Stimulated activated CD8-positive, alpha-beta memory T cell treated with anti-CD3 and anti-CD28 coated beads, Interleukin-15, amount 100 ng/mL, for 24 hours (primary cell): Measurements from ENCODE around the gene TMEM156.
"Not testable (repeated sequence)": the region's sequence is repeated elsewhere in the genome, so short reads cannot be mapped to it uniquely, and the experiment has no call there.

Experiments
- DNase-seq: peaks from one replicate; pipeline ENCODE4 v3.0.0-alpha.2; 2020; ENCODE audit warnings: low read depth

The TMEM156 gene

DNA sequence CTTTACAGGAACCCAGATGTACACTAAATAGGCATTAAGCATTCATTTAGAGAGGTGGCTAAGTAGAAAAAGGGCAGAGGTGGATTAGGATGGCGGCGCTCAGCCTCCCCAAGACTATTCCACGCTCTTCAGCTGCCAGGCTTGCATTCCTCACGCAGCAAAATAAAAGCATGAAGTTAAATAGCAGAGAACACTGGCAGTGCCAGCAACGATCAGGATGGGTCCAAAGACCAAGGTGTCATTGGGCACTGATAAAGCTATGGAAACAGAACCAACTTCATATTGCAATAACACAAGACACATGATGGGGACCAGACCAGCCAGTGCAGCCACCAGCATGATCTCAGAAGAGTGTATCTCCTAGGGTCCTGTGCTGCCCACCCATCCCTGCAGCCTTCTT, 42.0 kb downstream of the TMEM156 start:
- DNase-seq = no peak

DNA sequence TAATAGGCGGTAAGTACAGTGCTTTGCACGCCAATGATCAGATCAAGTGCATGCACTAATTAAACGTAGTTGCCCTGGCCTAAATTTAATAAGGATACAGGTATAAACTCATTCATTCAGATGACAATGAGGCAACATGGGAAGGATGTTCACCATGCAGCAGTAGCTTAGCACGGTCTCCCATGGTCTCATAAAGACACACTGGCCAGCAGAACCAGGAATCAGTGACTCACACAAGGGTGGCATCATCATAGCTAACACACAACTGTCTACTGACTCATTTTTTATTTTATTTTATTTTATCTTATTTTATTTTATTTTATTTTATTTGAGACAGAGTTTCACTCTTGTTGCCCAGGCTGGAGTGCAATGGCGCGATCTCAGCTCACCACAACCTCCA, 42.7 kb downstream of the TMEM156 start:
- DNase-seq = no peak

DNA sequence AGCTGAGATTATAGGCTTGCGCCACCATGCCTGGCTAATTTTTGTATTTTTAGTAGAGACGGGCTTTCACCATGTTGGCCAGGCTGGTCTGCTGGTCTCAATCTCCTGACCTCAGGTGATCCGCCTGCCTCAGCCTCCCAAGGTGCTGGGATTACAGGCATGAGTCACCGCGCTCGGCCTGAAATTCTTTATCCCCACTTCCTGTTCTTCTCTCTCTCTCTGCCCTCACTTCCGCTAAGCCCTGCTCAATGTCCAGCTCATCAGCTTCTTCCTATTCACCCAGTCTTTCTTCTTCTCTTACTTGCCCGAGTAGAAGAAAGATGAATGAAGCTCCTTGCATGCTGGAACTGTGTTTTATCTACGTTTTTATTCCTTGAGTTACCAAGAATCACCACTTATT, 43.9 kb downstream of the TMEM156 start:
- not testable (repeated sequence) for DNase-seq

DNA sequence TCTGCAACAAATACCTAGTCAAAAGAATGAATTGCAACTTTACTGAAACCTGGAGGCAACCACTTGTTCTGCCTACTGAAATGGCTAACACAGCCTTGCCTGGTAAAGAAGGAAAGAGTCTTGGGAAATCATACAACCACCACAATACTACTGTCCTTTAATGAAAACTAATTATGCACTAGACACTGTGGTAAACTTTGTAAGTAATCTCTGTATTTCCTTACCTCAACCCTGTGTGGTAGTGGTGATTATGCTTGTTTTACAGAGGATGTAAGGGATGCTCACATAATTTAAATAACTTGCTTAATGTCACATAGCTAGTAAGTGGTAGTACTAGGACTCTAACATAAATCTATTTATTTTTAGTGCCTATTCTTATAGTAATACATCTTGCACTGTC, 44.7 kb downstream of the TMEM156 start:
- no peak for DNase-seq

DNA sequence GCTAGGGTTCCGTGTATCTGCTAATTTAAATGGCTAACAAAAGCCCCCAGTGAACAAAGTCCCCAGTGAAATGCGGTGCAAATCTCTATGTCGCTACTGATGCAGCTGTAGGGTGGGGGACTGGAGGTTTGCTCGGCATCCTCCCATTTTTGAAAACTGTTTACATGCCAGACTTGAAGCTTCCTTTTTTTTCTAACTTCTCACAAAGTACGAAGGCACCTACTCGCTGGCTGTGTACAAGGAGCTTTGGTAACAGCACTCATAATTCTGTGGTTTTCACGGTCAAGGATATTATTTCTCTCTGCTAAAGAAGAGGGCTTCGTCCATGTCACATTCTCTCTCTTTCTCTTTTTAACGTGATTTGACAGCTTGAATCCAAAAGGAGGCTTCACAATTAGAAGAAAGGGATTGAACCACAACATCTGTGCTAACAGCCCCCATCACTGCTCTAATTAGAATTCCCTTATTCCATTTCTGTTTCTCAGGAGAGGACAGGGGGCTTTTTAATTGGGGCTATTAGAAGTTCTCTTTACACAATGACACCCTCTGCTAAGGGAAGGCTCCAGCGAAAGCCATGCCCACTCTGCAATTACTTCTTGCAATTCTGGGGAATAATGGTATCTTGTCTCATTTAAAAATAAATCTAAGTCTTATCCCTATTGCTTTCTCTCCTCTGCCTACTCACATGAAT, 46.7 kb downstream of the TMEM156 start:
- no peak for DNase-seq

DNA sequence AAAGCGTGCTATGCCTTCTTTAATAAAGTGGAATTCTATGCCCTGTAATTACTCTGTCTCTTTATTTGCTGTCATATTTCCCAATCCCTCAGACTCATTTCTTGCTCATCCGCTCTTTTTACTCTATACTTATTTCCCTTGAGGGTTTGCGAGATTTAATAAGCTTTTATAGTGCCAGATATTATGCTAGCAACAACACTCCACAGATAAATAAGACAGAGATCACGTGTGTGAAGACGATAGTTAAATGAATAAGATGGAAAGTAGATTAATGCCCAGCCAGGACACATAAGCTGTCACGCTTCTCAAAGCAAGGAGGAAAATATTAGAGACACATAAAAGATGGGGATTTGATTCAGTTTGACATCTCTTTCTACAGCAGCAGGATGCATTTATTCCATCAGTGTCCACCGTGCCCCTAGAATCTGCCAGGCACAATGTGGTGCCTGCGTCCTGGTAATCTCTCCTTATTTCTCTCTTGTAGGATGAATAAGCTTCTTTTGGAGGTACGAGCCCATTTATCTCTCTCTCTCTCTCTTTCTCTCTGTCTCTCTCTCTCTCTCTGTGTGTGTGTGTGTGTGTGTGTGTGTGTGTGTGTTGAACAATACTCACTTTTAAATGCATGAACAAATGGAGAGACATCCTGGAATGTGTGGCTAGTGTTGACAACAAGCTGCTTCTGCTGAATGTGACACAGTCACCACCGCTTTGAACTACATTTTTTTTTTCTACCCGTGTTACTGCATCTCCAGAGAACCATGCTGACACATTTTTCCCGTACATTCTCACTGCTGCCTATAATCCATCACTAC, 48.2 kb downstream of the TMEM156 start:
- no peak for DNase-seq

DNA sequence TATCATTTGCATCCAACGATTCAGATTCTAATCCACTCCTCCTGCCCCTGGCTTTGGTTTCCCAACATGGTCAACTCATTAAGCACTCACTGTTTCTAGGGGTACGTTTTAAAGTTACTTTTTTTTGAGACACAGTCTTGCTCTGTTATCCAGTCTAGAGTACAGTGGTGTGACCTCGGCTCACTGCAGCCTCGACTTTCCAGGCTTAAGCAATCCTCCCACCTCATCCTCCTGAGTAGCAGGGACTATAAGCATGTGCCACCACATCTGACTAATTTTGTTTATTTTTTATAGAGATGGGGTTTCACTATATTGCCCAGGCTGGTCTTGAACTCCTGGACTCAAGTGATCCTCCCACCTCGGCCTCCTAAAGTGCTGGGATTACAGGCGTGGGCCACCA, 48.9 kb downstream of the TMEM156 start:
- no peak for DNase-seq

DNA sequence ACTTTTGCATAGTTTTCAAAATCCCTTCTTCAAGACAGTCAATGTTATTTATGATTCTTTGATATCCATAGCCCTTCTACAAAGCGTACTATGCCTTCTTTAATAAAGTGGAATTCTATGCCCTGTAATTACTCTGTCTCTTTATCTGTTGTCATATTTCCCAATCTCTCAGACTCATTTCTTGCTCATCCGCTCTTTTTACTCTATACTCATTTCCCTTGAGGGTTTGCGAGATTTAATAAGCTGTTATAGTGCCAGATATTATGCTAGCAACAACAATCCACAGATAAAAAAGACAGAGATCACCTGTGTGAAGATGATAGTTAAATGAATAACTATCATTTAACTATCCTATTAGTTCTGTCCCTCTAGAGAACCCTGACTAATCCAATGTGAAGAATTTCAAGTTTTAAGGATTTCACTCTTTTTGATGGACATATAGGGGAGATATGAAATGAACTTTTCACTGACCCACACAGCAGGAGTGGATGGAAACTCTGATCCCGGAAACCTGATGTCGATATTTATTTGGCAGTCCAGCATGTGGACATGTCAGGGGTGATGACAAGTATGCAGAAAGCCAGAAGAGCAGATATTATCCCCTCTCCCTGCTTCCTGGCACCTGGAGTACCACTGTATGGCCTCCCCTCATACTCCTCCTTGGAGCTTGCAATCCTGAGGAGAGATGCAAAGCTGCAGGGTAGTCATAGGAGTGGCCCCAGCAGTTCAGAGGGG, 49.7 kb downstream of the TMEM156 start:
- DNase-seq = no peak

DNA sequence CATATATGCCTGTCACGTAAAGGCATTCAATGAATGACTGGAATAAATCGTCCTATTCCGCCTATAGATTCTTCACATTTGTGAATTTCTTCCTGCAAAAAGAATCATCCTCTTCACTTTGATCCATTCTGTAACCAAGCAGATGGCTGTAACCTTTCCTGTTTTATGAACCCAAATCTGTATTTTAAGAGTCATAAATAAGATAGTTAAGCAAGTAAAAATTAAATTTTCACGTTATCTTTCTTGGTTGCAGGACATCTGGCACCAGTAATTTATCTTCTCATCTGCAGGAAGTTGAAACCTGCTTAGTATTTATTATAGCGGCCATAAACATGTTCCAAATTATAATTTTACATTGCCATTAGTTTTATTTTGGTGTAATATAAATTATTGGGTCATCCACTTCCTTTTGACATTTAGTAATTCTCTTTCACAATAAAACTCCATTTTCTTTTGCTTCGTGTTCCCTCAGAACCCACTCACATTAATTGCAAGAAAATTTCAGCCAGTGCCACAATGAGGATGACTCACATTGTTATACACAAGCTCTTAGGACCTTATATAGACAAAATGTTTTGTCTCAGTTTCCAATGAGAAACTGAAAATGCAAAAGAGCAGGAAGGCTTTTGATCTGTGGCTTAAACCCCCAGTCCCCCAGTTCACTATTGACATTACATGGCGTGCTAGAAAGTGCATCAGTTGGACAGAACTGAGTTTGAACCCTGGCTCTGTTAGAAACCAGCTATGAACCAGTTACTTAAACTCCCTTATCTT, 51.1 kb downstream of the TMEM156 start:
- DNase-seq = no peak

DNA sequence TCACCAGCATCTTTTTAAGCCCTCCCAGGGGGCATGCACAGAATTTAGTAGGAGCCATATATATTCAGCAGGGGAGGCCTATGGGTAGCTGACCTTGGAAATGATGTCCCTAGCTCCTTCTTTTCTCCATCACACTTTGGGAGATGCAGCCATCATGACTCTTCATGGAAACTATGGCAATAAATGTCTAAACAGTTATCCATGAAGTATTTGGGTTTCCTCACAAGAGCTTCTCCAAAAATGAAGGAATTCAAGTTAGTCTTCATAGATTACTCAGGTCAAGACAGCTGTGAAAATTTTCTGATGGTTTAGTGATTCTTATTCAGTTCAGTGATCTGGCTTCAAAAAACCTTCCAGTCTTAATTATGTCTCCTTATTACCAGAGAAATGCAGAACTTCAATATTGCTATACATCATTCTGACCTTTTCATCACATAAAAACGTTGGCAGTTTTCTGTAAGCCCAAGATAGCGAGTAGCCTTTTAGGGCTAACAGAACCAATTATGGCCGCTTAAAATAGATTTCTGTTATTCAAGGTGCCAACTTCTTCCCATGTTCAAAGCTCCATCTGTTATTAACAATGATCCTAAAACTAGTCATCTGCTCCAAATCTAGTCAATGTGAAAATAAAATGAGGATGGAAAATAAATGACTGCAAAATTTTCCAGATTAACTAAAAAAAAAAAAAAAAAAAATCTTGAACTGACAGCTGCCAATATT, 52.5 kb downstream of the TMEM156 start:
- DNase-seq = no peak

DNA sequence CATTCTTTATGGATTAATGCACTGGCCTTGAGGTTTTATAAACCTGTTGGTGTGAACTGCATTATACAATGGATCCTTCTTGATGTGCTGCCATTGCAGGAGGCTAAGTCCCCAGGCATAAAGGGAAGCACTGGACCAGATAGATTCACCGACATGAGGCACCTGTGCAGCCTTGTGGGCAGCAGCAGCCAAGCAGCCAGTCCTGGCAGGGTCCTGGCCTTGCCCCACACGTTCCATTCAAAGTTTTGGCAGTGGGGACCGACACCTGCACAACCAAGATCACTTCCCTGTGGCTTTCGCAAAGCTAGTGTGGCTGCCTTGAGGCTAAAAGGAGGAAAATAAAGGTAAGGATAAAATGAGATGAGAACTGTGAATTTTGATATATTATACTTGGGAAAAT, 53.1 kb downstream of the TMEM156 start:
- no peak for DNase-seq

DNA sequence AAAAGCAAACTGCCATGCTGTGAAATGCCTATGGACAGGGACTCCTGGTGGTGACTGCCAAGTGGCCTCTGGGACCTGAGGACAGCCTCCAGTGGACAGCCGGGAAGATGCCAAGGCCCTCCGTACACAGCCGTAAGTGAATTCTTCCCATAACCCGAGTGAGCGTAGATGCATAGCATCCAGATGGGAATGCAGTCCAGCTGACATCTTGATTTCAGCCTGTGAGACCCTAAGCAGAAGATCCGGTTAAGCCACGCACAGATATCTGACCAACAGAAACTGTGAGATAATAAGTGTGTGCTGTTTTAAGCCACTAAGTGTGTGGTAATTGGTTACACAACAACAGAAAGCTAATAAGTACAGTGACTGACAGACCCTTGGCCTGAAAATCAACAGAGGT, 55.9 kb downstream of the TMEM156 start:
- DNase-seq = no peak

DNA sequence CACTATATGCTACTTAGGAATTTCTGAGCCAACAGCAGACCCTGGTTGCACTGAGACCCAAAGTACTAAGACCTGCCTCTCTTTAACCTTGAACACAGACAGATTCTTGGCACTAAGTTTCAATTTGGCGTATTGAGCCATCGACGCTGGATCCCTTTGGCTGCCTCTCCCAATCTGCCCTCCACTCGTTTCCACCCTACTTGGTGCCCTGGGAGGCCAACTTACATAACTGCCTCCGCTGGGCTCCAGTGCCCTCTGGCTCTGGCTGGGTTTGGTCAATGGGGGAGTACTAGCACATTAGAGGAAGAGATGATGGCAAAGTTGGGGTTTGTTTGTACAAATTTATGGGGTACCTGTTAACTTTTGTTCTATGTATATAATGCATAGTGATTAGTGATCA, 63.5 kb downstream of the TMEM156 start:
- no peak for DNase-seq

DNA sequence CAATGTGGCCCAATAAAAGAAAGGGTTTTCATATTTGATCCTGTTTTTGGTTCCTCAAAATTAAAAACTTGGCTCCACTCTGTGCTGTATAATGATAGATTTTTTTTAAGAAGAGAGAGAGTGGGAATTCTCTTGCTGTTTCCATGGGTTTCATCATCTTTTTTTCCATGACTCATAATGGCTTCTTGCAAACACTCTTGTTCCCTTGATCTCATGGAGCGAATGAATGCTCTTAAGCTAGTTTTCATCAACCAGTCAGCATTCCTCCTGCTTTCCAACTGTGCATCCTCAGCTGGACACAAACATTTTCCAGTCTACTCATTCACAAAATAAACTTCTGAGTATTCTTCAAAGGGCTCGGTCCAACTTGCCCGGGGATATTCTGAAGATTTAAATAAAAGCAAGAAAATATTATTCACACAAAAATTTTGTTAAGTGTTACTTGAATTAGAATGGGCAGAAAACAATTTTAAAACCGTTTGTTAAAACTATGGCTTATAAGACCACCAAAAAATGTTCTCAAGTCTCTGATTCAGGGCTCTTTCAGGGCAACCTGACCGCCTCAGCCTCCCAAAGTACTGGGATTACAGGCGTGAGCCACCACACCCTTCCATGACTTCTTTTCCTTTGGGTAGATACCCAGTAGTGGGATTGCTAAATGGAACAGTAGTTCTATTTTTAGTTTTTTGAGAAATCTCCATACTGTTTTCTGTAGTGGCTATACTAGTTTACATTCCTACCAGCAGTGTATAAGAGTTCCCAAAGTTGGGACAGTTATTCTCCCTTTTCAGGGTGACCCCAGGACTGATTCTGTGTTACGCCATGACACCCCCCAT, 64.7 kb downstream of the TMEM156 start:
- no peak for DNase-seq

DNA sequence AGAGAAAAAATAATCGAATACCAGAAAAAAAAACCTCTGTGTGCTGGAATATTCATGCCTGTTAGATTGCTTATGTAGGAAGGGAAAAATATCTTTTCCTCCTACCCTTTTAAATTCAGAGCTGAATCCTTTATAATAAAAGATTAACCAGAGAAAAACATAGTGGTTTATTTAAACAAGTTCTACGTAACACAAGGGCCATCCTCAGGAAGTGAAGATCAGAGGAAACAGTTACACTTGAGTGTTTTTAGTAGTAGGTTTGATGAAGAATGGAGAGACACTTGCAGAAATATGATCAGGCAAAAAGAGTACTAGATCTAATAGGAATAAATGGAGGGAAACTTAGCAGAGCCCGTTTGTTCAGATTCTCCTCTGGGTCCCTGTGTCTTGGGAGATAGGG, 66.3 kb downstream of the TMEM156 start:
- DNase-seq = no peak

DNA sequence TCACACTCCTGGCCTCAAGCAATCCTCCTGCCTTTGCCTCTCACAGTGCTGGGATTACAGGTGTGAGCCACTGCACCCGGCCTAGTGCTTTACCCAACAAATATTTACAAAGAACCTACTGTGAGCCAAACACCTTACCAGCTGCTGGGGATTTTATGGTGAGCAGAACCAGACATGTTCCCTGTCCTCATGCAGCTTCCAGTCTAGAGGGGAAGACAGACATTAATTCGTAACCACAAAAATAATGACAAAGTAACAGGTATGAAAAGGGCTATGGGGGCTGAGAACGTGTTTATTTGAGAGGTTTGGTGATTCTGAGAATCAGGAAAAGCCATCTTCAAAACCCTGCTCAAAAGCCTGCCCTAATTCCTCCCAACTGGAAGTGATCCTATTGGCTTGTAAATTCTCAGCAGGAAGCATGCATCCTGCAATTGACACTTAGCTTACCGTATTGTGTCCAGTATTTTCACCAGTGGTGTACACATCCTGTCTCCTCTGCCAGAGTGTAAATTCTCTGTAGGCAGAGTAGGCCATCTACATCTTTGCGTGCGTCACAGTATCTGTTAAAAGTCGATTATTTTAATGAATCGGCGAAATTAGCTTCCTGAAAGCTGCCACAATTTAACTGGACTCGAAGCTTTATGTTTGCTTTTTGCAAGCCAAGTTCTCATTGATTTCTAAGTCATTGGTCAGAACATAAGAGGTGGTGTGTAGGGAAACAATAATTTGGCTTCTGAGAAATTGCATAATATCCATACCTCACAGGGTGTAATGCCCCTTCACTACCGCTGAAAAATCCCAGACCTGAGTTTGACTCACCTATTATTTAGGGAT, 67.0 kb downstream of the TMEM156 start:
- no peak for DNase-seq

DNA sequence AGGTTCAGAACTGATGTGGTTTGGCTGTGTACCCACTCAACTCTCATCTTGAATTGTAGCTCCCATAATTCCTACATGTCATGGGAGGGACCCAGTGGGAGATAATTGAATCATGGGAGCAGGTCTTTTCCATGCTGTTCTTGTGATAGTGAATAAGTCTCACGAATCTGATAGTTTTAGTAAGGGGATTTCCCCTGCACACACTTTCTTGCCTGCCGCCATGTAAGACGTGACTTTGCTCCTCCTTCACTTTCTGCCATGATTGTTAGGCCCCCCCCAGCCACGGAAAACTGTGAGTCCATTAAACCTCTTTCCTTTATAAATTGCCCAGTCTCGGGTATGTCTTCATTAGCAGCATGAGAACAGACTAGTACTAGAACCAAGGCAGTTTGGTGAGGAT, 73.0 kb downstream of the TMEM156 start:
- DNase-seq = not testable (repeated sequence)

DNA sequence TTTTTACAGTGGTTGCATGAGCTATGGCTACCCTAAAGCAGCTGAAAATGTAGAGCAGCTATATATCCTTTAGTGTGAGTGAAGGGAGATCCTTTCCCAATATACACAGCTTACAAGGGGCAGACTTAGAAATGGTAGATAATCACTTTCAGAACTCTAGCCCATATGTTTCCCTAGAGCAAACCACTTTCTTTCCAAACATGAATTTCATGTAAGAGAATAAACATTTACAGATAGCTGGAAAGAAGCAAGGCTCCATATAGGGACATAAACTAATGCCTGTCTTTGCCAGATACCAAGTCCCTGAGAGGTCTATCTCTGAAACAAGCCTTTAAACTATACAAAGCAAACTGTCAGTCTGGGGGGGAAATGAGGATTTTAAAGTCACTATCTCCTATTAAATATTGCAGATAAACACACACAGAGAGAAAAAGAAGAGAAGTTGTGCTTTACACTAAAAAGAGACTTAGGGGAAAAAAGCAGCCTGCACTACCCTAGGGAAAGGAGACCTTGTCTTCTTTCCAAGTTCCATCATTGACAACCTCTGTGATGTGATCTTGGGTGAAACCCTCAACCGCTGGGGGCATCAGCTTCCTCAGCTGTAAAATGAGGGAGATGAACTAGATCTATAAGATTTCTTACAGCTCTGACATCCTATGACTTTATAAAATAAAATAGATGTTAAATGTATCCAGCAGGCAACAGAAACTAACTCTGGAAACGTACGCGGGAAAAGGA, 73.6 kb downstream of the TMEM156 start:
- DNase-seq = no peak

DNA sequence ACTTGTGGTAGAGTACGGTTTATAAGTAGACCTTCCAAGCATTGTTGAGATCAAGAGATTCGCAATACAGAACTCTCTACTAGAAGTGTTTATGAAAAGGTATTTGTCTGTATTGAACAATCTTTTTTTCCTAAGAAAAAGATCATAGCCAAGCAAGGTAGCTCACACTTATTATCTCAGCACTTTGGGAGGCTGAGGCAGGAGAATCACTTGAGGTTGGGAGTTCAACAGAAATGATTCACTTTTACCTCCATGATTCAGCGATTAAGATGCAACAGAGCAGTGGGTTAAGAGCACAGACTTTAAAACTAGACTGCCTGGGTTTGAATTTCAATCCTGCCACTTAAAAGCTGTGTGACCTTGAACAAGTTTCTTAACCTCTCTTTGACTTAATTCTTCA, 74.3 kb downstream of the TMEM156 start:
- no peak for DNase-seq
